Heart right ventricle (tissue), 16 donors: Measurements from ENCODE around the gene B4GALT2. TPM values are rescaled to one million over a fixed set of nuclear protein-coding genes. Genes with fewer than 3 reads are reported as not detected.

Source experiments
- ATAC-seq, 8 donors: fragments of 200-7000 bp; cut with Tn5 transposase; one replicate each; pipeline ENCODE4 v1.9.1; 2020; ENCODE audit warnings: mild to moderate bottlenecking in 8 of 8, moderate library complexity in 8 of 8, moderate number of reproducible peaks in 1 of 8
- DNase-seq, 2 donors: peaks; one replicate each; pipeline ENCODE4 v3.0.0-alpha.2; 2020
- H3K27ac ChIP-seq, 10 donors: fragments of 200-600 bp; sonication (generic) in 2 of 10; one replicate each; pipeline versions ENCODE4 v1.5.0 to v1.8.0; 2020 to 2022; ENCODE audit warnings: mild to moderate bottlenecking in 3 of 10
- H3K27me3 ChIP-seq, 7 donors: fragments of 200-600 bp; one replicate each; pipeline ENCODE4 v1.8.0; 2021 to 2022; ENCODE audit warnings: mild to moderate bottlenecking in 2 of 7
- H3K36me3 ChIP-seq, 9 donors: fragments of 200-600 bp; sonication (generic) in 1 of 9; one replicate each; pipeline versions ENCODE4 v1.5.0 to v1.8.0; 2020 to 2022; ENCODE audit warnings: mild to moderate bottlenecking in 2 of 9
- H3K4me1 ChIP-seq, 9 donors: fragments of 200-600 bp; sonication (generic) in 1 of 9; one replicate each; pipeline versions ENCODE4 v1.5.0 to v1.8.0; 2020 to 2022; ENCODE audit warnings: mild to moderate bottlenecking in 4 of 9
- H3K4me3 ChIP-seq, 10 donors: fragments of 200-600 bp; sonication (generic) in 2 of 10; one replicate each; pipeline versions ENCODE4 v1.5.0 to v1.8.0; 2020 to 2022; ENCODE audit warnings: mild to moderate bottlenecking in 7 of 10, moderate library complexity in 2 of 10
- H3K9me3 ChIP-seq, 11 donors: fragments of 200-600 bp in 10 of 11; sonication (generic) in 2 of 11; one replicate each; pipeline versions ENCODE4 v1.5.0 to v1.8.0; 2013 to 2022; ENCODE audit warnings: mild to moderate bottlenecking in 2 of 11, control low read depth in 1 of 11, moderate library complexity in 1 of 11
- CTCF ChIP-seq, 9 donors: fragments of 200-600 bp; sonication (generic) in 2 of 9; IDR thresholded peaks; one replicate each; pipeline versions ENCODE4 v1.5.0 to v1.8.0; 2021 to 2022; ENCODE audit warnings: antibody characterized with exemption in 9 of 9, mild to moderate bottlenecking in 5 of 9, moderate library complexity in 1 of 9
- WGBS, 2 donors: extraction: QIAGEN DNeasy Blood & Tissue Kit; methylation state at CpG; one replicate each; pipeline ENCODE4 v1.1.7; 2013; ENCODE audit warnings: inconsistent platforms in 1 of 2; 5-methylcytosine and 5-hydroxymethylcytosine counted together
- intact Hi-C, 10 donors: fragments of 100-400 bp; cut with DNase I; formaldehyde crosslinking; loops; one replicate each; pipeline versions ENCODE4 v1.11.1 to v1.14.2; 2022
- polyA plus RNA-seq, 2 donors: library from polyadenylated mRNA; stranded (reverse); fragments of 200-250 nt; gene quantifications; one replicate each; pipeline ENCODE4 v1.2.3, GENCODE V29; 2013
- total RNA-seq, 10 donors: library from RNA; stranded (reverse); fragmentation: NEBNext Ultra II Directional in 3 of 10; extraction: Animal tissue kit (Norgen Biotek cat#: 25700) in 3 of 10; gene quantifications; one replicate each; pipeline versions ENCODE4 v1.2.1 to v1.2.4, GENCODE V29; 2021 to 2023
- donor health status: Arrhythmogenic right ventricular cardiomyopathy.
- donor health status: ischemic (EF 13 %, LVEDD 7.1; RV severe dilation, severe dysfunction).
- donor health status: healthy with polysubstance abuse.
- donor health status: DM: no; HTN: yes; CAD: no.
- donor health status: DM: no; HTN: no; CAD: no.
- donor health status: ischemic (EF 25% LVEDD 6.9; RV normal size, moderate dysfunction).
- donor health status: ischemic (EF 25% LVEDD 5.7; RV mildly dilated, moderate dysfunction).
- donor health status: healthy.
- donor health status: DM: yes; HTN: yes; CAD: no.
- donor health status: Ischemic cardiomyopathy.
- donor health status: ischemic (EF 35%, LVEDD 5.7; RV mildly dilated, moderate dysfunction).
- donor health status: nonischemic (EF 11% LVEDD 7.7; RV severe dilation, severe dysfunction).
- donor health status: DM: yes; HTN: yes; CAD: no.
- donor health status: PGD.
- donor health status: ischemic (EF 29% LVEDD 5.4; RV normal size, mild dysfunction).
- donor health status: nonischemic (EF 23%, LVEDD 6.1; RV moderate dilation, normal function).

The B4GALT2 gene
- total and polyA plus RNA-seq, 12 donors, result 25.4 to 50.8 (median 38.6) TPM

GRCh38 chr1:44008259-44008658, 29.2 kb downstream of the B4GALT2 start:
- peaks cover 0 to 6% (median 3%) of the 10 kb centered on the region in 9 donors for H3K4me1 ChIP-seq
- H3K4me3 ChIP-seq, result no peak overlapping the region
- no peaks in the 10 kb centered on the region for H3K9me3 ChIP-seq
- H3K36me3 ChIP-seq, result no peaks in the 10 kb centered on the region
- no peak overlapping the region for H3K27ac ChIP-seq
- intact Hi-C loops, result loop anchor here in 3 of 10 donors (5.0 kb wide), 1 partner anchor 39 kb away; no protein-coding TSS in a partner anchor
- WGBS, 2 donors, result 94% methylated on average over 12 of the region's 12 CpGs
- H3K27me3 ChIP-seq, result no peaks in the 10 kb centered on the region
- TF ChIP-seq CTCF (IDR thresholded peaks at IDR 0.05), result no peak
- DNase-seq (no peak), ATAC-seq (no peak)

GRCh38 chr1:44010935-44011471, 32.0 kb downstream of the B4GALT2 start:
- no peak overlapping the region for H3K27ac ChIP-seq
- intact Hi-C loops, result no loop called here
- H3K36me3 ChIP-seq, result no peaks in the 10 kb centered on the region
- 80 to 87% methylated on average over 11 of the region's 11 CpGs for WGBS, 2 donors
- H3K4me1 ChIP-seq, result peaks cover 0 to 20% (median under 1%) of the 10 kb centered on the region in 9 donors
- ATAC-seq, result no peak
- DNase-seq, result no peak
- no peak for TF ChIP-seq CTCF (IDR thresholded peaks at IDR 0.05)
- H3K9me3 ChIP-seq, result no peaks in the 10 kb centered on the region
- no peak overlapping the region for H3K4me3 ChIP-seq
- H3K27me3 ChIP-seq, result no peaks in the 10 kb centered on the region

- no peak for ATAC-seq
- intact Hi-C loops, result no loop called here
- no peak for TF ChIP-seq CTCF (IDR thresholded peaks at IDR 0.05)
- Histone ChIP-seq H3K4me1 (peaks cover 0 to 21% (median 0%) of the 10 kb centered on the region in 9 donors), H3K4me3 (no peak overlapping the region), H3K27me3 (no peaks in the 10 kb centered on the region), H3K27ac (no peak overlapping the region), H3K36me3 (no peaks in the 10 kb centered on the region), H3K9me3 (no peaks in the 10 kb centered on the region)
- 70 to 77% methylated on average over 2 of the region's 2 CpGs for WGBS, 2 donors
- DNase-seq, result no peak
Measured at GRCh38 chr1:44012404-44012803, 33.4 kb downstream of the B4GALT2 start.

DNA sequence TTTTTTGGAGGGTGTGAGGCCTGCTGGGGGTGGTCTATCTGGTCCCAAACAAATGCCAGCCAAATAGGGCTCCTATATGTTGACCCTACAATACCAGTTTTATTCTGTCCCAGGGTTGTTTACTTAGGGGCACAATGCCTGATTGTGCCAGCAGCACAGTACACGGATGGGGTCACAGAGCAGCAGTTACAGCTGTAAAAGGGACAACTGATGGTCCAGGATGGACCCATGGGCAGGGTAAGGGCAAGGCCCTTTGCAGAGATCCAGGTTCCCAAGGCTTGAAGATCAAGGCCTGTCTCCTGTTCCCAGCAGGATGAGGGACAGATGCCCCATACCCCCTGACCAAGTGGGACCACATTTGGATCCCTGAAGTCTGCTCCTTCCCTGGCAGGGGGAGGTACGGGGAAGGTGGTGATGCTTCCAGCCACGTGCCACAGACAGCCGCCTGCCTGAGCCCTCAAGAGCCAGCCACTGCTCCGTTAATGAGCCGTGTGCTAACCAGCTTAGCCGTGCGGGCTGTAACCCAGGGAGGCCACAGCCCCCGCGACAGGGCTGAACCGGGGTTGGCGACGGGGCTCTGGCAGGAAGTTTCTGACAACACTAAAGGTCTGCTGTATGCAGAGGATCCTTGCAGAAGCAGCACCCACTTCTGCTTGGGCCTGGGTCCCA, 34.1 kb downstream of the B4GALT2 start:
- TF ChIP-seq CTCF (IDR thresholded peaks at IDR 0.05), result no peak
- Histone ChIP-seq H3K9me3 (no peaks in the 10 kb centered on the region), H3K27me3 (no peaks in the 10 kb centered on the region), H3K36me3 (no peaks in the 10 kb centered on the region), H3K27ac (no peak overlapping the region), H3K4me1 (peaks cover 0 to 21% (median 0%) of the 10 kb centered on the region in 9 donors), H3K4me3 (no peak overlapping the region)
- DNase-seq (no peak), ATAC-seq (no peak)
- intact Hi-C loops, result no loop called here
- 72 to 77% methylated on average over 13 of the region's 13 CpGs for WGBS, 2 donors
